A673 (cell line): ENCODE results near the gene JUNB. TPM values are rescaled to one million over a fixed set of nuclear protein-coding genes. Genes with fewer than 3 reads are reported as not detected.

Source experiments
- Bru-seq: library from RNA; stranded (reverse); fragments of 400-500 nt; gene quantifications from one replicate; lab custom pipeline; 2021; lab: Mats Ljungman, UMichigan
- BruChase-seq, 2 experiments: library from RNA; stranded (reverse); fragments of 400-500 nt; gene quantifications; one replicate each; lab custom pipeline; 2021; lab: Mats Ljungman, UMichigan
- BruUV-seq: library from RNA; stranded (reverse); fragments of 400-500 nt; replicated peaks from 2 replicates; lab custom pipeline; 2021; lab: Mats Ljungman, UMichigan
- CTCF ChIA-PET: fragments of 300-600 bp; sonication (Branson Sonifier 250); formaldehyde crosslinking; loops from one replicate; lab custom pipeline; 2022; ENCODE audit warnings: antibody characterized with exemption; lab: Charles Lee
- POLR2A ChIA-PET: fragments of 300-600 bp; sonication (Branson Sonifier 250); formaldehyde crosslinking; loops from one replicate; lab custom pipeline; 2022; ENCODE audit warnings: antibody characterized with exemption; ENCODE audit not compliant: low non-redundant PET; lab: Charles Lee
- DNase-seq: peaks from one replicate; pipeline ENCODE4 v3.0.0-alpha.2; 2015; ENCODE audit warnings: low spot score
- H3K27ac ChIP-seq: fragments of 200-600 bp; sonication (generic); 2 replicates; pipeline ENCODE4 v1.5.1; 2016; ENCODE audit warnings: mixed run types, low read depth, mild to moderate bottlenecking, mixed read lengths, antibody characterized with exemption, low read length; ENCODE audit not compliant: poor library complexity, severe bottlenecking
- H3K27me3 ChIP-seq: fragments of 200-600 bp; sonication (generic); replicated peaks from 2 replicates; pipeline ENCODE4 v1.6.1; 2017; ENCODE audit warnings: mixed run types, low read depth, mild to moderate bottlenecking, mixed read lengths, antibody characterized with exemption, low read length; ENCODE audit not compliant: insufficient read depth, poor library complexity
- H3K36me3 ChIP-seq: fragments of 200-600 bp; sonication (generic); 2 replicates; pipeline ENCODE4 v1.6.1; 2016; ENCODE audit warnings: mixed run types, mild to moderate bottlenecking, mixed read lengths, antibody characterized with exemption, low read length; ENCODE audit not compliant: insufficient read depth, poor library complexity, severe bottlenecking
- H3K4me1 ChIP-seq: fragments of 200-600 bp; sonication (generic); 2 replicates; pipeline ENCODE4 v1.6.1; 2017; ENCODE audit warnings: mixed run types, mild to moderate bottlenecking, mixed read lengths, antibody characterized with exemption, low read length; ENCODE audit not compliant: insufficient read depth, poor library complexity, severe bottlenecking
- H3K4me3 ChIP-seq: fragments of 200-600 bp; sonication (generic); 2 replicates; pipeline ENCODE4 v1.5.1; 2016; ENCODE audit warnings: low read depth, mixed run types, mild to moderate bottlenecking, mixed read lengths, low read length; ENCODE audit not compliant: poor library complexity, severe bottlenecking
- H3K9me3 ChIP-seq: fragments of 200-600 bp; sonication (generic); 2 replicates; pipeline ENCODE4 v1.6.1; 2016; ENCODE audit warnings: mixed run types, low read depth, mild to moderate bottlenecking, mixed read lengths, antibody characterized with exemption, low read length; ENCODE audit not compliant: poor library complexity, severe bottlenecking
- CTCF ChIP-seq: fragments of 300-800, 200-600 bp; sonication (generic); conservative IDR thresholded peaks from 2 replicates; pipeline ENCODE4 v1.5.1; 2017; ENCODE audit warnings: low read depth, mild to moderate bottlenecking, antibody characterized with exemption, low read length, moderate library complexity, mixed read lengths
- EZH2 ChIP-seq: fragments of 200-600 bp; sonication (generic); IDR thresholded peaks from 2 replicates; pipeline ENCODE4 v1.6.1; 2017; ENCODE audit warnings: borderline replicate concordance, low read depth, mild to moderate bottlenecking, mixed read lengths, antibody characterized with exemption, low read length; ENCODE audit not compliant: poor library complexity, severe bottlenecking
- intact Hi-C: fragments of 100-400 bp; cut with micrococcal nuclease; formaldehyde crosslinking; loops from one replicate; pipeline ENCODE4 v1.10.0; 2022; ENCODE audit not compliant: unreplicated experiment
- long read RNA-seq: library from polyadenylated mRNA; stranded (forward); transcript quantifications from one replicate; pipeline ENCODE4 v2.0.0, GENCODE V29; 2022
- total RNA-seq: library from RNA; stranded (reverse); gene quantifications from 2 replicates; pipeline ENCODE4 v1.2.3, GENCODE V29; 2021

JUNB gene
- 27.7 and 28.6 TPM in 2 replicates for total RNA-seq
- percentile 62 among the genes with signal in this experiment for Bru-seq, nascent RNA
- percentile 66 among the genes with signal in this experiment for BruChase-seq, experiment 1, labeled RNA remaining after a 2-hour chase
- BruChase-seq, experiment 2, labeled RNA remaining after a 6-hour chase: percentile 47 among the genes with signal in this experiment
- long read RNA-seq, transcript JUNB-201 (1 exons, 1,820 nt): major isoform, 107 of 107 reads
- long read RNA-seq, partial matches to known transcripts: 0 of 107 reads
- long read RNA-seq, other reads (novel, unspliced or antisense): 0 of 107 reads

GRCh38 chr19:12791345-12792050, at the start of gene JUNB:
Gene JUNB (plus strand): TSS chr19:12791486. CDS start chr19:12791772, 286 bp downstream.
- no peaks in the 10 kb centered on the region for H3K36me3 ChIP-seq
- TSS peak; percentile 65 for BruUV-seq
- TF ChIP-seq CTCF: no peak
- TF ChIP-seq EZH2: no peak
- peak; percentile 97 for DNase-seq
- peaks cover 39% of the 10 kb centered on the region for H3K4me1 ChIP-seq
- intact Hi-C loops: loop anchor here (5.0 kb wide), 1 partner anchor 109 kb away; the partner anchor contains the start of gene DHPS
- CTCF ChIA-PET: interaction anchor here (0.6 to 3.0 kb wide), 5 partner anchors 14 to 114 kb away, joined by 3 to 29 read pairs (median 3); no protein-coding TSS in a partner anchor
- POLR2A ChIA-PET: interaction anchor here (0.6 to 1.1 kb wide), 5 partner anchors 14 to 364 kb away, joined by 3 to 6 read pairs (median 3); partner anchors contain the start of gene FARSA
- H3K9me3 ChIP-seq: no peaks in the 10 kb centered on the region
- peak within 1 kb of the TSS; percentile 59 for H3K4me3 ChIP-seq
- H3K27me3 ChIP-seq: no peaks in the 10 kb centered on the region
- peak within 1 kb of the TSS; percentile 98 for H3K27ac ChIP-seq

GRCh38 chr19:12745166-12745897, 46.0 kb upstream of the JUNB start:
- no peak overlapping the region for H3K27ac ChIP-seq
- ChIA-PET CTCF (no interaction called here), POLR2A (no interaction called here)
- H3K4me3 ChIP-seq: no peak overlapping the region
- no peak for TF ChIP-seq EZH2
- TF ChIP-seq CTCF: no peak
- intact Hi-C loops: no loop called here
- no TSS peak for BruUV-seq
- H3K4me1 ChIP-seq: peaks cover 27% of the 10 kb centered on the region
- peaks cover 18% of the 10 kb centered on the region for H3K36me3 ChIP-seq
- no peak for DNase-seq
- H3K9me3 ChIP-seq: no peaks in the 10 kb centered on the region
- no peaks in the 10 kb centered on the region for H3K27me3 ChIP-seq

- Histone ChIP-seq H3K36me3 (peaks cover 18% of the 10 kb centered on the region), H3K27ac (peak overlapping the region; percentile 53), H3K27me3 (peaks cover 9% of the 10 kb centered on the region), H3K4me1 (peaks cover 27% of the 10 kb centered on the region), H3K9me3 (no peaks in the 10 kb centered on the region), H3K4me3 (no peak overlapping the region)
- POLR2A ChIA-PET: no interaction called here
- intact Hi-C loops: no loop called here
- CTCF ChIA-PET: no interaction called here
- BruUV-seq: no TSS peak
- peak; percentile 64 for DNase-seq
- TF ChIP-seq EZH2: no peak
- no peak for TF ChIP-seq CTCF
These were observed 42.8 kb upstream of the JUNB start for GRCh38 chr19:12748489-12748888.
